Brain microvascular endothelial cell (primary cell): ENCODE data around the gene AURKAIP1.

Experiments
- DNase-seq: peaks from one replicate; pipeline ENCODE4 v3.0.0-alpha.2; 2020
- H3K27ac ChIP-seq: fragments of 250-450 bp; sonication (Bioruptor Pico); 2 replicates; pipeline ENCODE4 v1.5.1; 2020; ENCODE audit warnings: mild to moderate bottlenecking, moderate library complexity
- H3K27me3 ChIP-seq: fragments of 250-450 bp; sonication (Bioruptor Pico); replicated peaks from 2 replicates; pipeline ENCODE4 v1.5.1; 2020; ENCODE audit warnings: mild to moderate bottlenecking
- H3K36me3 ChIP-seq: fragments of 250-450 bp; sonication (Bioruptor Pico); replicated peaks from 2 replicates; pipeline ENCODE4 v1.5.1; 2020; ENCODE audit warnings: mild to moderate bottlenecking
- H3K4me3 ChIP-seq: 2 replicates; pipeline ENCODE4 v1.5.1; 2011; ENCODE audit warnings: low read depth, mild to moderate bottlenecking, control low read depth, low read length, moderate library complexity
- CTCF ChIP-seq: IDR thresholded peaks from 2 replicates; pipeline ENCODE4 v1.5.1; 2011; ENCODE audit warnings: low read depth, mild to moderate bottlenecking, moderate library complexity, low read length, control low read depth, inconsistent platforms; ENCODE audit errors: missing control alignments
- in situ Hi-C: cut with HindIII; loops from 2 replicates; pipeline ENCODE4 v1.10.0; 2017; ENCODE audit warnings: low sequenced_read_pairs, low pct_ligation_motif_present

AURKAIP1 gene

GRCh38 chr1:1340185-1340584 lies 34.8 kb downstream of the AURKAIP1 start:
- DNase-seq, result no peak
- Histone ChIP-seq H3K27ac (no peak overlapping the region), H3K4me3 (no peak overlapping the region), H3K36me3 (peaks cover 39% of the 10 kb centered on the region), H3K27me3 (no peaks in the 10 kb centered on the region)
- no peak for TF ChIP-seq CTCF
- in situ Hi-C loops, result no loop called here

GRCh38 chr1:1338278-1338677 lies 36.7 kb downstream of the AURKAIP1 start:
- no peak for TF ChIP-seq CTCF
- in situ Hi-C loops, result no loop called here
- Histone ChIP-seq H3K27ac (no peak overlapping the region), H3K4me3 (no peak overlapping the region), H3K27me3 (no peaks in the 10 kb centered on the region), H3K36me3 (peaks cover 39% of the 10 kb centered on the region)
- no peak for DNase-seq

GRCh38 chr1:1337793-1338147 lies 37.2 kb downstream of the AURKAIP1 start:
- Histone ChIP-seq H3K36me3 (peaks cover 39% of the 10 kb centered on the region), H3K27me3 (no peaks in the 10 kb centered on the region), H3K27ac (no peak overlapping the region), H3K4me3 (no peak overlapping the region)
- no peak for TF ChIP-seq CTCF
- no peak for DNase-seq
- in situ Hi-C loops, result no loop called here

- Histone ChIP-seq H3K27ac (no peak overlapping the region), H3K36me3 (peaks cover 39% of the 10 kb centered on the region), H3K27me3 (no peaks in the 10 kb centered on the region), H3K4me3 (no peak overlapping the region)
- in situ Hi-C loops, result no loop called here
- TF ChIP-seq CTCF, result no peak
- DNase-seq, result no peak
Measured at GRCh38 chr1:1336931-1337792, 37.8 kb downstream of the AURKAIP1 start.

- no peaks in the 10 kb centered on the region for H3K27me3 ChIP-seq
- in situ Hi-C loops, result no loop called here
- H3K27ac ChIP-seq, result no peak overlapping the region
- H3K4me3 ChIP-seq, result no peak overlapping the region
- H3K36me3 ChIP-seq, result peaks cover 34% of the 10 kb centered on the region
- no peak for DNase-seq
- TF ChIP-seq CTCF, result no peak
Measured at GRCh38 chr1:1336446-1336845, 38.6 kb downstream of the AURKAIP1 start.

- TF ChIP-seq CTCF, result no peak
Measured at GRCh38 chr1:1335792-1336248, 39.2 kb downstream of the AURKAIP1 start.

More at GRCh38 chr1:1335792-1336248, 39.2 kb downstream of the AURKAIP1 start:
- in situ Hi-C loops, result no loop called here
- no peaks in the 10 kb centered on the region for H3K27me3 ChIP-seq
- H3K27ac ChIP-seq, result no peak overlapping the region
- no peak for DNase-seq
- H3K36me3 ChIP-seq, result peaks cover 31% of the 10 kb centered on the region
- no peak overlapping the region for H3K4me3 ChIP-seq
